Bone marrow (tissue), 2 donors: ENCODE measurements around the gene WNT2.

ENCODE experiments used
- DNase-seq, 2 donors: peaks; one replicate each; lab custom pipeline; 2025; lab: John Stamatoyannopoulos, UW

Gene WNT2

GRCh38 chr7:117322741-117323304 is at the start of gene WNT2:
Gene WNT2, minus strand, starts transcription at chr7:117323058. Its CDS starts 69 bp downstream, at chr7:117322989.
- no peak for DNase-seq

GRCh38 chr7:117372073-117372472 is 49.2 kb upstream of the WNT2 start:
- DNase-seq = no peak

GRCh38 chr7:117364339-117365080 is 41.7 kb upstream of the WNT2 start:
- DNase-seq = no peak

- no peak for DNase-seq
Observed at GRCh38 chr7:117362294-117362888, 39.5 kb upstream of the WNT2 start.

- no peak for DNase-seq
Observed at GRCh38 chr7:117350027-117350426, 27.2 kb upstream of the WNT2 start.

GRCh38 chr7:117349570-117349969 is 26.7 kb upstream of the WNT2 start:
- no peak for DNase-seq

- DNase-seq = no peak
Observed at GRCh38 chr7:117347962-117348672, 25.3 kb upstream of the WNT2 start.

GRCh38 chr7:117347480-117347879 is 24.6 kb upstream of the WNT2 start:
- no peak for DNase-seq

- DNase-seq = no peak
Observed at GRCh38 chr7:117346161-117346560, 23.3 kb upstream of the WNT2 start.

GRCh38 chr7:117338020-117338419 is 15.2 kb upstream of the WNT2 start:
- no peak for DNase-seq

- no peak for DNase-seq
Observed at GRCh38 chr7:117333168-117333567, 10.3 kb upstream of the WNT2 start.

GRCh38 chr7:117332031-117332430 is 9.2 kb upstream of the WNT2 start:
- no peak for DNase-seq

GRCh38 chr7:117325836-117326235 is 3.0 kb upstream of the WNT2 start:
- no peak for DNase-seq

GRCh38 chr7:117324960-117325359 is 2.1 kb upstream of the WNT2 start:
- no peak for DNase-seq

- DNase-seq = no peak
Observed at GRCh38 chr7:117323851-117324711, 1.2 kb upstream of the WNT2 start.

GRCh38 chr7:117323305-117323850 is 520 bp upstream of the WNT2 start:
- no peak for DNase-seq

- no peak for DNase-seq
Observed at GRCh38 chr7:117320523-117320922, 2.3 kb downstream of the WNT2 start.

GRCh38 chr7:117319181-117319580 is 3.7 kb downstream of the WNT2 start:
- no peak for DNase-seq

GRCh38 chr7:117313582-117313981 is 9.3 kb downstream of the WNT2 start:
- DNase-seq = no peak

- no peak for DNase-seq
Observed at GRCh38 chr7:117312593-117313580, 10.0 kb downstream of the WNT2 start.
